K562 (cell line): ENCODE measurements around the gene NOX5. TPM values are rescaled to one million over a fixed set of nuclear protein-coding genes. Genes with fewer than 3 reads are reported as not detected.

Experiments used
- ARID1B ChIP-seq: fragments of 450-650 bp; IDR thresholded peaks from 2 replicates; pipeline ENCODE4 v1.6.1; 2016; ENCODE audit warnings: antibody characterized with exemption, mild to moderate bottlenecking, inconsistent platforms
- C11orf30 ChIP-seq: fragments of 450-650 bp; IDR thresholded peaks from 2 replicates; pipeline ENCODE4 v1.6.1; 2016; ENCODE audit warnings: low read depth, mild to moderate bottlenecking
- CHD2 ChIP-seq: IDR thresholded peaks from 2 replicates; pipeline ENCODE4 v1.6.1; 2011; ENCODE audit warnings: low read depth, low read length
- CTCFL ChIP-seq: IDR thresholded peaks from 2 replicates; pipeline ENCODE4 v1.6.1; 2011; ENCODE audit warnings: borderline replicate concordance, low read depth, mild to moderate bottlenecking, moderate library complexity, low read length; ENCODE audit not compliant: insufficient read depth, poor library complexity, severe bottlenecking
- IFI16 ChIP-seq: fragments of 250-450 bp; sonication (Bioruptor Pico); IDR thresholded peaks from 2 replicates; pipeline ENCODE4 v2.1.2; 2022; ENCODE audit warnings: mild to moderate bottlenecking, inconsistent platforms
- MEIS2 ChIP-seq: fragments of 450-650 bp; IDR thresholded peaks from 2 replicates; pipeline ENCODE4 v1.6.1; 2014; ENCODE audit warnings: mild to moderate bottlenecking; ENCODE audit not compliant: partially characterized antibody
- PHF8 ChIP-seq: fragments of 200-600 bp; sonication (generic); IDR thresholded peaks from 2 replicates; pipeline ENCODE4 v1.6.1; 2012; ENCODE audit warnings: mixed run types, mild to moderate bottlenecking, inconsistent platforms, low read length, moderate library complexity, borderline replicate concordance
- RERE ChIP-seq: sonication (generic); formaldehyde crosslinking; IDR thresholded peaks from 2 replicates; pipeline ENCODE4 v1.8.0; 2023; ENCODE audit warnings: missing genetic modification reagents, mild to moderate bottlenecking, borderline replicate concordance
- SP1 ChIP-seq: sonication (generic); formaldehyde crosslinking; IDR thresholded peaks from 2 replicates; pipeline ENCODE4 v1.8.1; 2022; ENCODE audit warnings: mild to moderate bottlenecking, missing genetic modification reagents
- THRA ChIP-seq: fragments of 450-650 bp; IDR thresholded peaks from 2 replicates; pipeline ENCODE4 v1.6.1; 2017; ENCODE audit warnings: mild to moderate bottlenecking, moderate library complexity
- ZFP1 ChIP-seq: fragments of 450-650 bp; formaldehyde crosslinking; IDR thresholded peaks from 2 replicates; pipeline ENCODE4 v1.4.0; 2020; ENCODE audit warnings: mild to moderate bottlenecking, mixed read lengths
- ZNF212 ChIP-seq: fragments of 450-650 bp; formaldehyde crosslinking; IDR thresholded peaks from 2 replicates; pipeline ENCODE4 v1.4.0; 2020; ENCODE audit warnings: mild to moderate bottlenecking
- ZNF232 ChIP-seq: sonication (generic); formaldehyde crosslinking; IDR thresholded peaks from 2 replicates; pipeline ENCODE4 v1.8.0; 2022; ENCODE audit warnings: mild to moderate bottlenecking, missing genetic modification reagents
- ZNF316 ChIP-seq: fragments of 450-650 bp; IDR thresholded peaks from 2 replicates; pipeline ENCODE4 v1.6.1; 2016
- polyA plus RNA-seq, 8 experiments: library from polyadenylated mRNA; depleted of rRNA in 4 of 8; stranded (reverse) in 5 of 8; unstranded in 3 of 8; fragments of >200 nt; fragmentation: Nextera tagmentation in 2 of 8; fragmentation: Illumina TruSeq in 1 of 8; extraction: Ambion mirVana in 2 of 8; extraction: Trizol in 1 of 8; gene quantifications; 2 replicates each; pipeline versions ENCODE4 v1.2.1 to v1.2.3, GENCODE V29; 2011 to 2014; ENCODE audit warnings: inconsistent platforms in 1 of 8, missing spikeins in 1 of 8
- total RNA-seq, 7 experiments: library from RNA; depleted of rRNA in 6 of 7; stranded (reverse); fragments of >200 nt in 6 of 7; fragmentation: Illumina TruSeq in 2 of 7; extraction: Trizol in 2 of 7; gene quantifications; 2 replicates each; pipeline versions ENCODE4 v1.2.1 to v1.2.3, GENCODE V29; 2011 to 2021; ENCODE audit warnings: low replicate concordance in 1 of 7

NOX5 gene
- total and polyA plus RNA-seq, 9 of the 15 experiments (the other 6 are each of a cell fraction or from before 2014, with no cell fraction given), result 0.01 TPM; not detected in 8

GRCh38 chr15:69093127-69093526, 78.6 kb downstream of the NOX5 start (continued):
- TF ChIP-seq CTCFL, result no peak
- no peak for TF ChIP-seq ARID1B
- no peak for TF ChIP-seq ZNF232 (CRISPR knock-in tag)
- no peak for TF ChIP-seq SP1 (CRISPR knock-in tag)
- no peak for TF ChIP-seq MEIS2
- peak; percentile 82 for TF ChIP-seq C11orf30
- TF ChIP-seq ZNF212 (CRISPR knock-in tag), result no peak
- TF ChIP-seq IFI16 (CRISPR knock-in tag), result no peak
- TF ChIP-seq ZNF316, result peak; percentile 64; the same call in 1 of the 2 replicates
- no peak for TF ChIP-seq ZFP1 (CRISPR knock-in tag)
- no peak for TF ChIP-seq CHD2
- TF ChIP-seq THRA, result no peak
- no peak for TF ChIP-seq RERE (CRISPR knock-in tag)
- TF ChIP-seq PHF8, result peak; percentile 26; the same call in 1 of the 2 replicates
